HCT116 (cell line): ENCODE results near the gene CEP70.

Experiments used
- POLR2A ChIP-seq: IDR thresholded peaks from 2 replicates; pipeline ENCODE4 v1.7.0; 2011; ENCODE audit warnings: borderline replicate concordance; ENCODE audit not compliant: insufficient read depth, insufficient read length; ENCODE audit errors: extremely low read depth
- ZFX ChIP-seq: fragments of 450-650 bp; IDR thresholded peaks from 2 replicates; pipeline ENCODE4 v1.6.1; 2017
- TF ChIP-seq, protein P1 (sequence below), 3 experiments: fragments of 200-600 bp in 1 of 3; sonication (generic) in 1 of 3; IDR thresholded peaks in 2 of 3; conservative IDR thresholded peaks in 1 of 3; 2 replicates each; pipeline ENCODE4 v1.5.1; 2012 to 2017; ENCODE audit warnings: low read depth in 2 of 3, low read length in 2 of 3, antibody characterized with exemption in 1 of 3, borderline replicate concordance in 1 of 3, control low read depth in 1 of 3, mild to moderate bottlenecking in 1 of 3, mixed read lengths in 1 of 3, mixed run types in 1 of 3, moderate library complexity in 1 of 3; ENCODE audit not compliant: insufficient read depth in 1 of 3

DNA sequence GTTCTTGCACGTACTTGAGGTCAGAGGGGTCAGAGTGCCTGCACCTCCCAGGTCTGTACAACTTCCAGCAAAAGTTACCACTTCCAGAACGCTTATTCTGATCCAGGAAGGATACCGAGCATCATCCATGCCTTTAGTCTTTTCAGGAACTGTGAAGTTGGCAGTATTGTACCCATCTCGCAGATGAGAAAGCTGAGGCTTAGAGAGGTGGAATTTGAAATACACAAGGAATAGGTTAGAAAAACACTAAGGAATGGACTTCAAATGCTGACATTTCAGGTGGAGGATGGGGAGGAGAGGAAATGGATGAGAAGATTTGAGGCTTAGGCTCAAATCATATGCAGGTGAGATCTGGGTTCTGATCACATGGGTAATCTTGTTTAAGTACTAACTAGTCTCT is 148.4 kb downstream of the CEP70 start:
- no peak for TF ChIP-seq POLR2A
- no peak for TF ChIP-seq ZFX
- TF ChIP-seq, protein P1, sequence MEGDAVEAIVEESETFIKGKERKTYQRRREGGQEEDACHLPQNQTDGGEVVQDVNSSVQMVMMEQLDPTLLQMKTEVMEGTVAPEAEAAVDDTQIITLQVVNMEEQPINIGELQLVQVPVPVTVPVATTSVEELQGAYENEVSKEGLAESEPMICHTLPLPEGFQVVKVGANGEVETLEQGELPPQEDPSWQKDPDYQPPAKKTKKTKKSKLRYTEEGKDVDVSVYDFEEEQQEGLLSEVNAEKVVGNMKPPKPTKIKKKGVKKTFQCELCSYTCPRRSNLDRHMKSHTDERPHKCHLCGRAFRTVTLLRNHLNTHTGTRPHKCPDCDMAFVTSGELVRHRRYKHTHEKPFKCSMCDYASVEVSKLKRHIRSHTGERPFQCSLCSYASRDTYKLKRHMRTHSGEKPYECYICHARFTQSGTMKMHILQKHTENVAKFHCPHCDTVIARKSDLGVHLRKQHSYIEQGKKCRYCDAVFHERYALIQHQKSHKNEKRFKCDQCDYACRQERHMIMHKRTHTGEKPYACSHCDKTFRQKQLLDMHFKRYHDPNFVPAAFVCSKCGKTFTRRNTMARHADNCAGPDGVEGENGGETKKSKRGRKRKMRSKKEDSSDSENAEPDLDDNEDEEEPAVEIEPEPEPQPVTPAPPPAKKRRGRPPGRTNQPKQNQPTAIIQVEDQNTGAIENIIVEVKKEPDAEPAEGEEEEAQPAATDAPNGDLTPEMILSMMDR (IDR thresholded peaks at IDR 0.05 in 2 of 3, conservative IDR thresholded peaks at IDR 0.05 in 1 of 3; ENCODE audit: borderline replicate concordance in 1 of 3, insufficient read depth in 1 of 3, low read depth in 2 of 3, low read length in 2 of 3) = no peak
